GM21390 (cell line): ENCODE data around the gene ZNF79.

Experiments
- ATAC-seq: cut with Tn5 transposase; IDR thresholded peaks from one replicate; pipeline ENCODE4 v1.9.1; 2021; ENCODE audit not compliant: unreplicated experiment

The ZNF79 gene

DNA sequence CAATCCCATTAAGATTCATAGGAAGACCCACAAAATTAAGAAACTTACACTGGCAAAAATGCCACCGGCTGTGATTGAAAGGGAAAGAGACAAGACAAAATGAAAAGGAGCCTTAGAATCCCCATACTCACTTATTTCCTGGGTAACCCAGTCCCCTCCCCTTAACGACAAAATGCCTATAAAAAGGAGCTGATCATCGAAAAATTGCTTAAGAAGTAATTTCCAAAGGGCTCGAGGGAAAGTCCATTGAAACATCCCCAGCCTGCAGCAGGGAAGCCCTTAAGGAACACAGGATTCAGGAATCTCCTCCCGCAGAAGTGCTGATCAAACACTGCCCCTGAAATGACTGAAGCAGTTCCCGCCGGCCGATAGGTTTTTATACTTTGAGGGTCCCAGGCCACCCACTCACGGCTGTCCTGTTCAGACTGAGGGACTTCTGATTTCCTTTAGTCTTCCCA, 677 bp upstream of the ZNF79 start:
- ATAC-seq = no peak

DNA sequence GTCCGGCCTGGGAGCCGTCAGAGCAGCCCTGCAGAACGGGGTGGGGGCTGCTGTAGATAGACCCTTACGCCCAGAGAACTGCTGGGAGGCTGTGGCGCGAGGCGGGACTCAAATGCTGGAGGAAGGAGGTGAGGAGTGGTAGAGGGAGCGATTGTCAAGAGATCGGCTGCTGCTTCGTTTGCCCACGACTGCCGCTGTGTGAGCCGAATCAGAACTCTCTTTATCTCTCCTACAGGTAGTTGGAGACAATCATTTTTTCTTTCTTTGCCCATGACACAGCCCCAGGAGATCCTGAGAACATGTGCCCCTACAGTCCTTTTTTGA, 456 bp downstream of the ZNF79 start:
- peak; percentile 7 for ATAC-seq

DNA sequence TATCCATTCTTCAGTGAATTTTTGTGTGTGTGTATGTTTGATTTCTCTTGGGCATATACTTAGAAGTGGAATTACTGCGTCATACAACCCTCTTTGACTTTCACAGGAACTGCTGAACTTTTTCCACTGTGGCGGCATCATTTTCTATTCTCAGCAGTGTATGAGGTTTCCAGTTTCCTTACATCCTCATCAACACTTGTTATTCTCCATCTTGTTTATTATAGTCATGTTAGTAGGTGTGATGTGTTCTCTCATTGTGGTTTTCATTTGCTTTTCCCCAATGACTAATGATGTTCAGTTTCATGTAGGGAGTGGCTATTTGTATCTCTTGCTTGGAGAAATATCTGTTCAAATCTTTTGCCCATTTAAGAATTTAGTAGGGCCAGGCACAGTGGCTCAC, 2.6 kb downstream of the ZNF79 start:
- ATAC-seq = no peak

DNA sequence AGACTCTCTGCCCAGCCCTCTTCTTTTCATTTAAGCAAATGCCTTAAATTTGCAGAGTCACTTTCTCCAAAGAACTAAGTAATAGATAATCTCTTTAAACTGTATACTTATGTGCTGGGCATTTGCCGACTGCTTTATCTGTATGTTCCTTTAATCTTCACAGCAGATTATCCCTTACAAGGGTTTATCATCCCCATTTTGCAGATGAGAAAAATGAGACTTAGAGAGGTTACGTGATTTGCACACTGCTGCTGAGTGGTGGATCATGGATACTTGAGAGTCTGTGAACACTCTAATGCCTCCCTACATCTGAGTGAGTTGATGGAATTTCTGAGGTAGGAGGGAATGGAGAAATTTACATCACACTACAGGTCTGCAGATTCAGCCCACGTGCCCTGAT, 4.2 kb downstream of the ZNF79 start:
- no peak for ATAC-seq

DNA sequence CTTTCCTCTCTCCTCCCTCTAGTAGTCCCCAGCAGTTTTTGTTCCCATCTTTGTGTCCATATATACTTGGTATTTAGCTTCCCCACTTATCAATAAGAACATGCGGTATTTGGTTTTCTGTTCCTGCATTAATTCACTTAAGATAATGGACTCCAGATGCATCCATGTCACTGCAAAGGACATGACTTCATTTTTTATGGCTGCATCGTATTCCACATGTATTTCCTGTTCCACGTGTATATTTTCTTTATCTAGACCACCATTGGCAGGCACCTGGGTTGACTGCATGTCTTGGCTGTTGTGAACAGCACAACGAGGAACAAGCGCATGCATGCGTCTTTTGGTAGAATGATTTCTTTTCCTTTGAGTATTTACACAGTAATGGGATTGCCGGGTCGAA, 6.2 kb downstream of the ZNF79 start:
- ATAC-seq = no peak

DNA sequence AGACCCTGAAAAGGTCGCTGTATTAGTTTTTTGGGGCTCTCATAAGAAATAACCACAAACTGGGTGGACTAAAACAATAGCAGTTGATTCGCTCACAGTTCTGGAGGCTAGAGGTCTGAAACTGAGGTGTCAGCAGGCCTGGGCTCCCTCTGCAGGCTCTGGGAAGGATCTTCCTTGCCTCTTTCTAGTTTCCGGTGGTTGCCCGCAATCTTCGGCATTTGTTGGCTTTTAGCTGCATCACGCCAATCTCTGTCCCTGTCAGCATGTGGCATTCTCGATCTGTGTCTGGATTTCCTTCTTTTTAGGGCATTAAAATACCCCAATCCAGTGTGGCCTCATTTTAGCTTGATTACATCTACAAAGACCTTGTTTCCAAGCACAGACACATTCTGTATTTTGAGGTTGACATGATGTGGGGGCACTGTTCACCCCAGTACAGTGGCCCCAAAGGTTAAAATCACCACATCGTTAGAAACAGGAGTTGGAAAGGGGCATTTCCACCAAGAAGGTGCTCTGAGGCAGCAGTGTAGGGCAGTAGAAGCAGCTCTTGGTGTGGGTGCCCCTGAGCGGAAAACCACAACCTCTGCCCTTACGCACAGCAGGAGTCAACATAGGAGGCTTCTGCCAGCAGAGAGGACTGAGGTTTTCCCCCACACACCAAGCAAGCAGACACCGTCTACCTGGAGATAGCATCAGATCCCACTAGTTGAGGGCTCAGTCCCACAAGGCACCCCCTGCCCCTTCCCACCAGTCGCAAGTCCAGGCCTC, 13.5 kb downstream of the ZNF79 start:
- ATAC-seq = no peak

DNA sequence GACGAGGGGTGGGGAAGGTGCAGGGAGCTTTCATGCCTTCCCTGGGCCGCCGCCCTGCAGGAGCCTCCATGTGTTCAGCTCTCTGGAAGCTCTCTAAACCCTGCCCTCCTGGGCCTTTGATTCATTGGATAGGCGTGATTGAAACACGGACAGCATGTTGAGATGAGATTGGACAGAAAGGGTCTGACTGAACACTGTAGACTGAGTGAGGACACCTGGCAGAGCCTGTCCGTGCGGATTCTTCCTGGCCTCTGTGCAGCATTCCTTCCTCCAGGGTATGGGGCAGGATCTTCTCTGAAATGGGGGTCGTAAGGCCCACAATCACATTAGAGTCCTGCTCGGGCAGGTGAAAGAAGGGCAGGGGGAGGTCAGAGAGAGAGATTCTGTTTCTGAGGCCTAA, 14.2 kb downstream of the ZNF79 start:
- ATAC-seq = no peak

DNA sequence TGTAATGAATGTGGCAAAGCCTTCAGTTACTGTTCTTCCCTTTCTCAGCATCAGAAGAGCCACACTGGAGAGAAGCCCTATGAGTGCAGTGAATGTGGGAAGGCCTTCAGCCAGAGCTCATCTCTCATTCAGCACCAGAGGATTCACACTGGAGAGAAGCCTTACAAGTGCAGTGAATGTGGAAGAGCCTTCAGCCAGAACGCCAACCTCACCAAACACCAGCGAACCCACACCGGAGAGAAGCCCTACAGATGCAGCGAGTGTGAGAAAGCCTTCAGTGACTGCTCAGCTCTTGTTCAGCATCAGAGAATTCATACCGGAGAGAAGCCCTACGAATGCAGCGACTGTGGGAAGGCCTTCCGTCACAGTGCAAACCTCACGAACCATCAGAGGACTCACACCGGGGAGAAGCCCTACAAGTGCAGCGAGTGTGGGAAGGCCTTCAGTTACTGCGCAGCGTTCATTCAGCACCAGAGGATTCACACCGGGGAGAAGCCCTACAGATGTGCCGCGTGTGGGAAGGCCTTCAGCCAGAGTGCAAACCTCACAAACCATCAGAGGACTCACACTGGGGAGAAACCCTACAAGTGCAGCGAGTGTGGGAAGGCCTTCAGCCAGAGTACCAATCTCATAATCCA, 20.2 kb downstream of the ZNF79 start:
- no peak for ATAC-seq

DNA sequence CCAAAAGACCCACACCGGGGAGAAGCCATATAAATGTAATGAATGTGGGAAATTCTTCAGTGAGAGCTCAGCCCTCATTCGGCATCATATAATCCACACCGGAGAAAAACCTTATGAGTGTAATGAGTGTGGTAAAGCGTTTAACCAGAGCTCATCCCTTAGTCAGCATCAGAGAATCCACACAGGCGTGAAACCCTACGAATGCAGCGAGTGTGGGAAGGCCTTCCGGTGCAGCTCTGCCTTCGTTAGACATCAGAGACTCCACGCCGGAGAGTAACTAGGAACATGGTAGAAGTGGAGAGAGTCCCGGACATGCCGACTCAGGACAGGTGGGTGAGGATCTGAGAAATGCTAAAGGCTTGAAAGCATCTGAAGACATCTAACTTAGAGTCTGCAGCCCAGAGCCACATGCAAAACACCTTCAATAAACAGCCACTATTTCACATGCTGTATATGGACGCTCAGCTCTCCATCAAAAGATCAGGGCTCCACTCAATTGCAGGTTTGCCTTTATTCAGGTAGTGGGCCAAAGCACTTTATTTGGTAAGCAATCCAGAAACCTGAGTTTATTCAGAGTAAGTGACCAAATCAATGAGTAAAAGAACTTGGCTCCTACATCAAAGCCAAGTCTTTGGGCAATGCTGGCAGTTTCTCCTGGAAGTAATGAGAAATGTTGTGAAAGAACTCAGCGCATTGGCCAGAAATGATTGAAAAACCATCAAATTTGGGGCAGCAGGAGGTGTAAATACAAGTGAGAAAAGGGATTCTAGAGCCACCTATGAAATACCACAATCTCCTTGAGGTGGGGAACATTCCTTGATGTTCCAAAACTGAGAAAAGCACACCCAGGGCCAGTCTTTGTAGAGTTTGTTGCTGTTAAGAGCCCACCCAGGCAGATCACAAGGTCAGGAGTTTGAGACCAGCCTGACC, 21.0 kb downstream of the ZNF79 start:
- ATAC-seq = no peak

DNA sequence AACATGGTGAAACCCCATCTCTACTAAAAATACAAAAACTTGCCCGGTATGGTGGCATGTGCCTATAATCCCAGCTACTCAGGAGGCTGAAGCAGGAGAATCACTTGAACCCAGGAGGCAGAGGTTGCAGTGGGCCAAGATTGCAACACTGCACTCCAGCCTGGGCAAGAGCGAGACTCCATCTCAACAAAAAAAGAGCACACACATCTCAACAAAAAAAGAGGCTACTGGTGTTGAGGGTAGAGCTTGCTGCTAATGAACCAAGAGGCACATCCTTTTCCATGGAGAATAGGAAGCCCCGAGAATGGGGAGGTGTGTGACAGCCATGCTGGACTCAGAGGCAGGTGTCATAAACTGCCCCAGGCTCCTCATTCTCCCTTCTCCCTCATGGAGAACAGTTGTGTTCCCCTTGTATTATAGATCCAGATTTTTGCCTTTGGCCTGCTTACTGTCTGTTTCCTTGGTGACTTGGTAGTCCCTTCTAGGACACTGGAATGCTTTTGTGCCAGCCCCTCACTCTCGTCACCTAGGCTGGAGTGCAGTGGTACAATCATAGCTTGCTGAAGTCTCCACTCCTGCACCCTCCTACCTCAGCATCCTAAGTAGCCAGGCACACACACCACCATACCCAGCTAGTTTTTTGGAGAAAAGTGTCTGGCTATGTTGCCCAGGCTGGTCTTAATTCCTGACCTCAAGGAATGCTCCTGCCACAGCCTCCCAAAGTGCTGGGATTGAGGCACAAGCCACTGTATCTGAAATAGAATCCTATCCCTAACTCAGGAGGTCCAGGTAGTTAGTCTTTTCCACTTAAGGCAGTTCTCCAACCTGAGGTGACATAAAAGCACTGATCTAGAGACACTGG, 21.9 kb downstream of the ZNF79 start:
- no peak for ATAC-seq

DNA sequence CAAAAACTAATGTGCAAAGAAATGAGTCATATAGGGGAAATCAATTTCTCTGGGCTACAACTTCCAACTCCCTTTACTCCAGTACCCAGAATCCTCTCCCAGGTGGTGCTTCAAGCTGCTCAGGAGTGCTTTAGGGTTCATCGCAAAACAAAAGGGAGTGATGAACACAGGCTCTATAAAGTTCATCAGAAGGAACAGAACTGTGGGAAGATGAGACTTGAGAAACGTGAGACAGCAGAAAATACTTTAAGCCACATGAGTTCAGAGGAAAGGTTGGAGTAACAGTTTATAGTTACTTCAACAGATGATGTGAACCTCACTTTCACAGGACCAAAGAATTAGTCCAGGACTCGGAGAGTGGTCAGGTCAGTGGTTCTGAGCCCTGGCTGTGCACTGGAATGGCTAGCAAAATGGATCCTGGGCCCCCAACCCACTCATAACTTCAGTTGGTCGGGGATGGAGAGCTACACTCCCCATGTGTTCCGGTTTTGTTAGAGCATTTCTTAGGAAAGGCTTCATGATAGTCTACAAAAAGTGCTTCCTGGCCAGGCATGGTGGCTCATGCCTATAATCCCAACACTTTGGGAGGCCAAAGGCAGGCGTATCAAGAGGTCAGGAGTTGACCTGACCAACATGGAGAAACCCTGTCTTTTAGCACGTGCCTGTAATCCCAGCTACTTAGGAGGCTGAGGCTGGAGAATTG, 22.7 kb downstream of the ZNF79 start:
- no peak for ATAC-seq

DNA sequence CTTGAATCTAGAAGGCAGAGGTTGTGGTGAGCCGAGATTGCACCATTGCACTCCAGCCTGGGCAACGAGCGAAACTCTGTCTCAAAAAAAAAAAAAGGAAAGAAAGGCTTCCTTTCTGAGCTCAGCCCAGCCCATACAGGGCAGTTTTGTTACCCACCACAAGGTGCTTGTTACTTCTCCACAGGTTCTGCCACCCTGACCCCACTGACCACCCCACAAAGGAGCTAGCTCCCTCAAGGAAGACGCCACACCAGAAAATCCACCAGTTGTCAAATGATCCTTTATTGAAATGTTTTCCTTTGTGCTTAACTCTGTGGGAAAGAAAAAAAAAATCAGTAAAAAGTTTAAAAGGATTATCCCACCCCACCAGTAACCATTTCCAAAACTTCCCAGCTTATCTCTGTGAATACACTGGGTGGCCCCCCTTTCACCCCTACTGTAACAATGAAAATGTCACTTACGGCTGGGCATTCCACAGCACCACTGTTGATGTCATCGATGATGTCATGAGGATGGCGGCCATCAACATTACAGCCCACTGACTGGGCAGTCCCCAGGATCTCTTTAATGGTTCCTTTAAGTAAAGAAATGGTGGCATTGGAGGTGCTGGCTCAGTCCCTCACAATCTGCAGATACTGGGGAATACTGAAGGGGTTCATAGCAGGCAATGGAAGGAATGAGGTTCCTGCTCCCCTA, 23.4 kb downstream of the ZNF79 start:
- no peak for ATAC-seq

DNA sequence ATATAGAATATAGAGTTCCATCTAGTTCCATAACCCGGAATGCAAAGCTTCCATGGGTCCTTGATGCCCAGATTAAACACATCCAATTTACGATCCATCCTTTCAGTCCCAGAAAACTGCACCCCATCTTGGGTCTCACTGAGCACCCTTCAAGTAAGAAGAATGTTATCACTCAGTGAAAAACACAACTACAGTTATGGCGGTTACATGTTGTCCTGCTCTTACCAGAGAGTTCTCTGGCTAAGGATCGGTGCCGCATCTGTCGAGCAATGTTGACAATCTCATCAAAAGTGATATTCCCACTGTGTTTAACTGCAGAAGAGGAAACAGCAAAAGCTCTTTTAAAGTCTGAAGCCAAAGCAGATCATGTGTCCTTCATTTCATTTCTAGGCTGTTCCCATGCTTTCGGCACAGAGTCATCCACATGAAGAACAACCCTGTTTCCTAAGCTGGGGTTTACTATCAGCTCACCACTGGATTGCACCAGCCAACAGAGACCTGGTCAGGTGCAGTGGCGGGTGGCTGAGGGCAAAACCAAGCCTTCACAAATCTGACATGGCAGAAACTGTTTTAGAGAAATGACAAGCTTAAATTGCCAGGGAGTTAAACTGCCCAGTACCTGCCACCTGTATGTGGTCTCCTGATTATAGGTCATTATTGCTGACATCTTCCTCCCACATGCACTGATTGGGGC, 24.1 kb downstream of the ZNF79 start:
- ATAC-seq = no peak

DNA sequence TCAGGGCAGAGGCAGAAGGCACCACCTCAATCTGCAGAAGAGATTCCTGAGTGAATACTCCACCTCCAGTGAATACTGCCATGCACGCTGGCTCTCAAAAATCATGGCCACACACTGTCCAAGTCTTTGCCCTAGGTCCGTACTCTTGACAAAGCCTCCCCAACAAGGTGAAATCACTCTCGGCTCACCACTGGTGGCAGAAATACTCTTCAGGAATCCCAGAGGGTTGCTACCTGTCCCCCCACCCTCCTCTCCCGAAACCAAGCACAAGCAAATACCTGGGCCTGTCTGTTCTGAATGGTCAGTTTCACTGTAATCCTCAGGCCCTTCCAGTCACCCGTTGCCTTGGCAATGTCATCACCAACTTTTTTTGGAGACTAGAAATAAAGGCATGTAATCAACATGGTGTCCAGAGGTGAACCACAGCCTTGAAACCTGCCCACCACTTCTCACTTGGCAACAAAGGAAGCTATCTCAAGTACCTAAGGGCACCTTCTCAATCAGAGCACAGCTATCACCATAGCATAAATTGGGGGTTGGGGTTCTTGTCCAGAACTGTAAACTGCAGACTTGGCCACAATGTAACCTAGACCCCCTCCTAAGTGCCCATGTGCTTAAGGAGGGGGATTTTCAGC, 25.3 kb downstream of the ZNF79 start:
- ATAC-seq = no peak

DNA sequence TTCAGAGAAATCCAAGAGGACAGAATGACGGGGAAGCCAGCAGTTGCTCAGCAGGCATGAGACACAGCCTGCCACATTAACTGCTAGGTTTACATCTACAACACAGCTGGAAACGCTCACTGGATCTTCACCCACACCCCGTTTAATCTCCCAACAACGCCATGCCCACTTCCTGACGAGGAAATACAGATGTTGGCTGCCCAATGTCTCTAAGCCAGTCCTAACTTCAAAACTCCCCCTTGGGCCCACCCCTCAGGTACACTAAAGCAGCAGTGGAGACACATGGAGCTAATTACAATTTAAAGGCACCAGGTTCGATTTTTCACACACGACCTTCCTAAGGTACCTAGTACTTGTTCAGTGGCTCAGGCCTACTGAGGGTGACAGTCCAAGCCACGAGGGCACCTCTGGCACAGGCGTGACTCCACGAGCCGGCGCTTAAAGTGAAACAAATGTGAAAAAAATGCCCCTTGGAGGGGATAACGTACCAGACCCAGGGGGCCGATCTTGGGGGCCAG, 26.1 kb downstream of the ZNF79 start:
- ATAC-seq = peak; percentile 1

DNA sequence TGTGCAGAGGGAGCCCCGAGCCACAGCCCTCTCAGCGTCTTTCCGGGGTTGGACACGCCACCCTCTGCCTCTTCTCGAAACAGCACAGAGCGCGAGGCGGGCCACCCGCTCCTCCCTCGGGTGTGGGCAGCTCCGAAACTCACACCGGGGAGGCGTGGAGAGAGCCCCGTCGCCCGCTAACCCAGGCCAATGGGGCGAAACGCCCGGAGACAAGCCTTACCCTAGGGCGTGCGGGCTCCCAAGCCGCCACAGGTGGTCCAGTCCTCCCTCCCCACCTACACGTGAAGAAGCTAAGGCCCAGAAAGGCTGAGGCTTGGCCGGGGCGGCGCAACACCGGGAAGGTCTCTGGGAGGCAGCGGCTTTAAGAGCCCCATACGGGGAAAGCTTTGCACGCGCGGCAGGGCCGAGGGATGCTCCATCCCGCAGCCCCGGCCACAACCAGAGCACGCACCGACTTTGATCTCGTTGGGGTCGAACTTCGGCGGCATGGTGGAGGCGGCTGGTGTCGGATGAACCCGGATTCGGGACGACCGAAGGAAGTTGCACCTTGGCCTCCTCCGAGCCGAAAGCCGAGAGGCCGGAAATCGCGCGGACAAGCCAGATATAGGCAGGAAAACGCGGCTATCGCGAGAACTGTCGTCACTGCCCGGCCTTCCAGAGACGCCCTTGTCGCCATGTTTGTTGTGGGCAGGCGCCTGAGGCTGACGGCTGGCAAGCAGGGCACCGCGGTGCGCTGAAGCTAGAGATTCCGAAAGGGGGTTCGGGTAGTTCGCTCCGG, 26.8 kb downstream of the ZNF79 start, which contains the start of the genes LRSAM1 and RPL12:
Gene LRSAM1, plus strand, starts transcription at position 681 of the 778 bp plus-strand sequence. CDS start 3,018 bp downstream, outside the sequence.
Gene RPL12, minus strand, starts transcription at position 577 of the 778 bp plus-strand sequence. Its CDS starts 89 bp downstream, at position 488.
- ATAC-seq = peak; percentile 58

DNA sequence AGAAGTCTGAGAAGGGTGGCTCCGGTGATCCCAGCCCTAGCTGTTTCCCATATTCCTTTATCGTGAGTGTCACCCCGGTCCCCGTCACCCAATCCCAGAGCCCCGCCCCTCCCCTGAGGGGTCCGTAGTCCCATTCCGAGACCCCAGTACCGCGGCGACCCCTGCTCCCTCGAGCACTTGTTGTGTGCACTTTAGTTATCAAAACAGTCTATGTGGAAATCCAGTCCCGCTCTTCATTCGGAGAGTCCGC, 27.4 kb downstream of the ZNF79 start:
- peak; percentile 8 for ATAC-seq
